ENCODE measurements around the gene PHACTR1.

The PHACTR1 gene

GRCh38 chr6:13089296-13089994 is 372.9 kb downstream of the PHACTR1 start:
- H3K4me3 ChIP-seq (ENCODE audit: low read length), result no peak overlapping the region
- TF ChIP-seq, protein P1, sequence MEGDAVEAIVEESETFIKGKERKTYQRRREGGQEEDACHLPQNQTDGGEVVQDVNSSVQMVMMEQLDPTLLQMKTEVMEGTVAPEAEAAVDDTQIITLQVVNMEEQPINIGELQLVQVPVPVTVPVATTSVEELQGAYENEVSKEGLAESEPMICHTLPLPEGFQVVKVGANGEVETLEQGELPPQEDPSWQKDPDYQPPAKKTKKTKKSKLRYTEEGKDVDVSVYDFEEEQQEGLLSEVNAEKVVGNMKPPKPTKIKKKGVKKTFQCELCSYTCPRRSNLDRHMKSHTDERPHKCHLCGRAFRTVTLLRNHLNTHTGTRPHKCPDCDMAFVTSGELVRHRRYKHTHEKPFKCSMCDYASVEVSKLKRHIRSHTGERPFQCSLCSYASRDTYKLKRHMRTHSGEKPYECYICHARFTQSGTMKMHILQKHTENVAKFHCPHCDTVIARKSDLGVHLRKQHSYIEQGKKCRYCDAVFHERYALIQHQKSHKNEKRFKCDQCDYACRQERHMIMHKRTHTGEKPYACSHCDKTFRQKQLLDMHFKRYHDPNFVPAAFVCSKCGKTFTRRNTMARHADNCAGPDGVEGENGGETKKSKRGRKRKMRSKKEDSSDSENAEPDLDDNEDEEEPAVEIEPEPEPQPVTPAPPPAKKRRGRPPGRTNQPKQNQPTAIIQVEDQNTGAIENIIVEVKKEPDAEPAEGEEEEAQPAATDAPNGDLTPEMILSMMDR (conservative IDR thresholded peaks at IDR 0.05; ENCODE audit: low read depth, low read length), result no peak
- DNase-seq (ENCODE audit: low read depth), result no peak

GRCh38 chr6:13091192-13091591 is 374.6 kb downstream of the PHACTR1 start:
- DNase-seq (ENCODE audit: low read depth), result no peak
- TF ChIP-seq, protein P1 (conservative IDR thresholded peaks at IDR 0.05; ENCODE audit: low read depth, low read length), result no peak
- H3K4me3 ChIP-seq (ENCODE audit: low read length), result no peak overlapping the region

- TF ChIP-seq, protein P1 (conservative IDR thresholded peaks at IDR 0.05; ENCODE audit: low read depth, low read length), result no peak
- no peak for DNase-seq (ENCODE audit: low read depth)
- no peak overlapping the region for H3K4me3 ChIP-seq (ENCODE audit: low read length)
Observed at GRCh38 chr6:13094781-13095425, 378.3 kb downstream of the PHACTR1 start.

- TF ChIP-seq, protein P1 (conservative IDR thresholded peaks at IDR 0.05; ENCODE audit: low read depth, low read length), result no peak
- DNase-seq (ENCODE audit: low read depth), result peak; percentile 4
- H3K4me3 ChIP-seq (ENCODE audit: low read length), result no peak overlapping the region
Observed at GRCh38 chr6:13096084-13096483, 379.5 kb downstream of the PHACTR1 start.

GRCh38 chr6:13097454-13097853 is 380.9 kb downstream of the PHACTR1 start:
- TF ChIP-seq, protein P1 (conservative IDR thresholded peaks at IDR 0.05; ENCODE audit: low read depth, low read length), result no peak
- DNase-seq (ENCODE audit: low read depth), result no peak
- no peak overlapping the region for H3K4me3 ChIP-seq (ENCODE audit: low read length)

GRCh38 chr6:13098006-13098405 is 381.4 kb downstream of the PHACTR1 start:
- TF ChIP-seq, protein P1 (conservative IDR thresholded peaks at IDR 0.05; ENCODE audit: low read depth, low read length), result no peak
- no peak for DNase-seq (ENCODE audit: low read depth)
- H3K4me3 ChIP-seq (ENCODE audit: low read length), result no peak overlapping the region
